Dendritic cell treated with granulocyte-macrophage colony-stimulating factor and Interleukin-4, amounts not matched to agents 40 ng/mL and 50 ng/mL, for 4 days (primary cell): Measurements from ENCODE around the gene TAF8.
A peak's percentile ranks its signal among the peaks of the same experiment; 100 is the strongest.
"Not testable (repeated sequence)": the region's sequence is repeated elsewhere in the genome, so short reads cannot be mapped to it uniquely, and the experiment has no call there.

Source experiments
- H3K27ac Mint-ChIP-seq: one replicate; pipeline ENCODE4 v1.8.0; 2022; ENCODE audit warnings: mild to moderate bottlenecking, mixed read lengths
- H3K27me3 Mint-ChIP-seq: one replicate; pipeline ENCODE4 v1.8.0; 2022; ENCODE audit warnings: mild to moderate bottlenecking, mixed read lengths
- H3K36me3 Mint-ChIP-seq: one replicate; pipeline ENCODE4 v1.8.0; 2022; ENCODE audit warnings: low read depth, mixed read lengths
- H3K4me1 Mint-ChIP-seq: one replicate; pipeline ENCODE4 v1.8.0; 2022; ENCODE audit warnings: low read depth, mixed read lengths
- H3K4me3 Mint-ChIP-seq: one replicate; pipeline ENCODE4 v1.8.0; 2022; ENCODE audit warnings: mild to moderate bottlenecking, moderate library complexity, mixed read lengths
- H3K9me3 Mint-ChIP-seq: one replicate; pipeline ENCODE4 v1.8.0; 2022; ENCODE audit warnings: mixed read lengths
- intact Hi-C: fragments of 100-400 bp; cut with micrococcal nuclease; formaldehyde crosslinking; loops from one replicate; pipeline ENCODE4 v1.15.0; 2022

The TAF8 gene

GRCh38 chr6:42021847-42022754, 28.2 kb upstream of the TAF8 start:
- Mint-ChIP-seq H3K4me1 (peaks cover 52% of the 10 kb centered on the region), H3K27ac (no peak overlapping the region), H3K9me3 (no peaks in the 10 kb centered on the region), H3K36me3 (no peaks in the 10 kb centered on the region), H3K4me3 (no peak overlapping the region), H3K27me3 (no peaks in the 10 kb centered on the region)
- intact Hi-C loops, result no loop called here

- no peaks in the 10 kb centered on the region for H3K27me3 Mint-ChIP-seq
- no peaks in the 10 kb centered on the region for H3K36me3 Mint-ChIP-seq
- H3K27ac Mint-ChIP-seq, result no peak overlapping the region
- H3K4me3 Mint-ChIP-seq, result no peak overlapping the region
- intact Hi-C loops, result no loop called here
- no peaks in the 10 kb centered on the region for H3K9me3 Mint-ChIP-seq
- peaks cover 55% of the 10 kb centered on the region for H3K4me1 Mint-ChIP-seq
Measured at GRCh38 chr6:42022755-42023384, 27.5 kb upstream of the TAF8 start.

- Mint-ChIP-seq H3K27me3 (no peaks in the 10 kb centered on the region), H3K36me3 (no peaks in the 10 kb centered on the region), H3K4me1 (peaks cover 71% of the 10 kb centered on the region), H3K4me3 (no peak overlapping the region), H3K27ac (peak overlapping the region; percentile 81), H3K9me3 (no peaks in the 10 kb centered on the region)
- intact Hi-C loops, result loop anchor here (5.0 kb wide), 1 partner anchor 83 kb away; the partner anchor contains the start of gene CCND3
Measured at GRCh38 chr6:42025066-42025844, 25.1 kb upstream of the TAF8 start.

GRCh38 chr6:42025845-42026243, 24.5 kb upstream of the TAF8 start:
- H3K27ac Mint-ChIP-seq, result peak overlapping the region; percentile 81
- intact Hi-C loops, result loop anchor here (5.0 kb wide), 1 partner anchor 84 kb away; the partner anchor contains the start of gene CCND3
- H3K4me1 Mint-ChIP-seq, result peaks cover 77% of the 10 kb centered on the region
- no peaks in the 10 kb centered on the region for H3K36me3 Mint-ChIP-seq
- H3K27me3 Mint-ChIP-seq, result no peaks in the 10 kb centered on the region
- H3K4me3 Mint-ChIP-seq, result no peak overlapping the region
- H3K9me3 Mint-ChIP-seq, result no peaks in the 10 kb centered on the region

GRCh38 chr6:42026540-42026939, 23.8 kb upstream of the TAF8 start:
- Mint-ChIP-seq H3K4me3 (no peak overlapping the region), H3K9me3 (no peaks in the 10 kb centered on the region), H3K27ac (peak overlapping the region; percentile 81), H3K4me1 (peaks cover 80% of the 10 kb centered on the region), H3K36me3 (no peaks in the 10 kb centered on the region), H3K27me3 (no peaks in the 10 kb centered on the region)
- intact Hi-C loops, result loop anchor here (5.0 kb wide), 1 partner anchor 84 kb away; the partner anchor contains the start of gene CCND3

- Mint-ChIP-seq H3K4me3 (peak overlapping the region; percentile 67), H3K27me3 (no peaks in the 10 kb centered on the region), H3K36me3 (no peaks in the 10 kb centered on the region), H3K27ac (peak overlapping the region; percentile 81), H3K9me3 (no peaks in the 10 kb centered on the region), H3K4me1 (peaks cover 78% of the 10 kb centered on the region)
- intact Hi-C loops, result loop anchor here (5.0 kb wide), 1 partner anchor 86 kb away; the partner anchor contains the start of gene CCND3
Measured at GRCh38 chr6:42028234-42029061, 21.9 kb upstream of the TAF8 start.

GRCh38 chr6:42029062-42029685, 21.1 kb upstream of the TAF8 start:
- intact Hi-C loops, result loop anchor here (5.0 kb wide), 1 partner anchor 87 kb away; the partner anchor contains the start of gene CCND3
- H3K36me3 Mint-ChIP-seq, result no peaks in the 10 kb centered on the region
- no peak overlapping the region for H3K4me3 Mint-ChIP-seq
- no peaks in the 10 kb centered on the region for H3K27me3 Mint-ChIP-seq
- peak overlapping the region; percentile 81 for H3K27ac Mint-ChIP-seq
- H3K4me1 Mint-ChIP-seq, result peaks cover 78% of the 10 kb centered on the region
- H3K9me3 Mint-ChIP-seq, result no peaks in the 10 kb centered on the region

- no peak overlapping the region for H3K4me3 Mint-ChIP-seq
- peak overlapping the region; percentile 83 for H3K27ac Mint-ChIP-seq
- intact Hi-C loops, result loop anchor here (5.0 kb wide), 1 partner anchor 88 kb away; the partner anchor contains the start of gene CCND3
Measured at GRCh38 chr6:42029881-42030280, 20.4 kb upstream of the TAF8 start.

GRCh38 chr6:42030585-42031506, 19.5 kb upstream of the TAF8 start:
- Mint-ChIP-seq H3K36me3 (no peaks in the 10 kb centered on the region), H3K27me3 (no peaks in the 10 kb centered on the region), H3K27ac (peak overlapping the region; percentile 83), H3K4me3 (no peak overlapping the region), H3K9me3 (no peaks in the 10 kb centered on the region), H3K4me1 (peaks cover 61% of the 10 kb centered on the region)
- intact Hi-C loops, result no loop called here

More at GRCh38 chr6:42029881-42030280, 20.4 kb upstream of the TAF8 start:
- Mint-ChIP-seq H3K27me3 (no peaks in the 10 kb centered on the region), H3K36me3 (no peaks in the 10 kb centered on the region), H3K4me1 (peaks cover 71% of the 10 kb centered on the region), H3K9me3 (no peaks in the 10 kb centered on the region)

GRCh38 chr6:42032366-42032765, 18.0 kb upstream of the TAF8 start:
- no peak overlapping the region for H3K4me3 Mint-ChIP-seq
- intact Hi-C loops, result no loop called here
- H3K36me3 Mint-ChIP-seq, result no peaks in the 10 kb centered on the region
- no peak overlapping the region for H3K27ac Mint-ChIP-seq
- no peaks in the 10 kb centered on the region for H3K27me3 Mint-ChIP-seq
- peaks cover 46% of the 10 kb centered on the region for H3K4me1 Mint-ChIP-seq
- H3K9me3 Mint-ChIP-seq, result no peaks in the 10 kb centered on the region

- H3K27ac Mint-ChIP-seq, H3K9me3 Mint-ChIP-seq, H3K36me3 Mint-ChIP-seq, H3K4me3 Mint-ChIP-seq, H3K27me3 Mint-ChIP-seq, intact Hi-C loops: not testable (repeated sequence)
- peaks cover 10% of the 10 kb centered on the region for H3K4me1 Mint-ChIP-seq
Measured at GRCh38 chr6:42037669-42038068, 12.7 kb upstream of the TAF8 start.

GRCh38 chr6:42038163-42038562, 12.2 kb upstream of the TAF8 start:
- Mint-ChIP-seq H3K9me3 (no peaks in the 10 kb centered on the region), H3K4me3 (no peak overlapping the region), H3K36me3 (no peaks in the 10 kb centered on the region), H3K27me3 (no peaks in the 10 kb centered on the region), H3K27ac (no peak overlapping the region), H3K4me1 (peaks cover 6% of the 10 kb centered on the region)
- intact Hi-C loops, result no loop called here
